Measurements from ENCODE around the gene AP3S2.

- TF ChIP-seq CTCF (IDR thresholded peaks at IDR 0.05) (no peak), POLR2A (IDR thresholded peaks at IDR 0.05) (no peak)
Observed at GRCh38 chr15:89937365-89938350, 43.9 kb upstream of the AP3S2 start.
